B cell (primary cell): Measurements from ENCODE around the gene COL16A1. TPM values are rescaled to one million over a fixed set of nuclear protein-coding genes. Genes with fewer than 3 reads are reported as not detected.
A peak's percentile ranks its signal among the peaks of the same experiment; 100 is the strongest.
"Not testable (repeated sequence)": the region's sequence is repeated elsewhere in the genome, so short reads cannot be mapped to it uniquely, and the experiment has no call there.

Source experiments
- ATAC-seq: fragments of 200-7000 bp; cut with Tn5 transposase; one replicate; pipeline ENCODE4 v1.10.0; 2021; ENCODE audit warnings: low read depth, mild to moderate bottlenecking, moderate number of reproducible peaks, moderate library complexity
- CTCF ChIA-PET: fragments of 350-600 bp; sonication (Branson Sonifier 250); formaldehyde crosslinking; loops from one replicate; lab custom pipeline; 2021; ENCODE audit warnings: antibody characterized with exemption, inconsistent platforms; lab: Charles Lee
- POLR2A ChIA-PET: fragments of 350-600 bp; sonication (Branson Sonifier 250); formaldehyde crosslinking; loops from one replicate; lab custom pipeline; 2021; ENCODE audit warnings: antibody characterized with exemption; lab: Charles Lee
- DNase-seq: peaks from one replicate; pipeline ENCODE4 v3.0.0; 2013
- H2AFZ ChIP-seq: 2 replicates; pipeline ENCODE4 v1.6.1; 2012; ENCODE audit warnings: mild to moderate bottlenecking, low read depth, low read length; ENCODE audit not compliant: insufficient read depth, poor library complexity, severe bottlenecking
- H3K27ac ChIP-seq, 2 donors: 1 replicate in 1 of 2; 2 replicates in 1 of 2; pipeline ENCODE4 v1.5.1; 2012 to 2013; ENCODE audit warnings: low read length in 2 of 2, mild to moderate bottlenecking in 2 of 2, moderate library complexity in 1 of 2
- H3K27me3 ChIP-seq, 4 experiments: fragments of 200-600 bp in 1 of 4; sonication (generic) in 1 of 4; replicated peaks in 1 of 4; 1 replicate in 2 of 4; 2 replicates in 2 of 4; pipeline versions ENCODE4 v1.6.1 to v1.7.0; 2013 to 2016; ENCODE audit warnings: low read length in 3 of 4, mild to moderate bottlenecking in 2 of 4, mixed read lengths in 1 of 4, moderate library complexity in 1 of 4; ENCODE audit not compliant: insufficient read depth in 4 of 4, control insufficient read depth in 3 of 4; ENCODE audit errors: control extremely low read depth in 1 of 4
- H3K36me3 ChIP-seq, 2 experiments: replicated peaks in 1 of 2; 1 replicate in 1 of 2; 2 replicates in 1 of 2; pipeline versions ENCODE4 v1.6.1 to v1.7.1; 2013; ENCODE audit warnings: low read length in 1 of 2; ENCODE audit not compliant: insufficient read depth in 2 of 2, control insufficient read depth in 1 of 2; ENCODE audit errors: control extremely low read depth in 1 of 2, extremely low read depth in 1 of 2
- H3K4me1 ChIP-seq, 2 donors: fragments of 200-600 bp in 1 of 2; sonication (generic) in 1 of 2; 1 replicate in 1 of 2; 2 replicates in 1 of 2; pipeline versions ENCODE4 v1.5.1 to v1.6.1; 2013 to 2017; ENCODE audit warnings: low read length in 2 of 2; ENCODE audit not compliant: control insufficient read depth in 2 of 2, insufficient read depth in 2 of 2
- H3K4me2 ChIP-seq: replicated peaks from 2 replicates; pipeline ENCODE3; 2012; ENCODE audit warnings: mild to moderate bottlenecking, low read depth, low read length; ENCODE audit not compliant: poor library complexity, severe bottlenecking
- H3K4me3 ChIP-seq, 5 experiments: fragments of 200-600 bp in 1 of 5; sonication (generic) in 1 of 5; 1 replicate in 3 of 5; 2 replicates in 2 of 5; pipeline versions ENCODE4 v1.5.1 to v1.7.0; 2011 to 2016; ENCODE audit warnings: low read length in 4 of 5, mild to moderate bottlenecking in 4 of 5, low read depth in 2 of 5, control low read depth in 1 of 5, moderate library complexity in 1 of 5; ENCODE audit not compliant: insufficient read depth in 1 of 5; ENCODE audit errors: control extremely low read depth in 1 of 5, extremely low read depth in 1 of 5
- H3K79me2 ChIP-seq: fragments of 200-600 bp; sonication (generic); one replicate; pipeline ENCODE4 v1.6.0; 2016; ENCODE audit warnings: low read length; ENCODE audit not compliant: control insufficient read depth, insufficient read depth
- H3K9ac ChIP-seq: fragments of 200-600 bp; sonication (generic); 2 replicates; pipeline ENCODE4 v1.6.1; 2017; ENCODE audit warnings: mild to moderate bottlenecking, low read length, moderate library complexity
- H3K9me3 ChIP-seq, 3 donors: one replicate each; pipeline versions ENCODE4 v1.6.1 to v1.7.1; 2013; ENCODE audit warnings: low read length in 2 of 3; ENCODE audit not compliant: control insufficient read depth in 2 of 3, insufficient read depth in 1 of 3; ENCODE audit errors: control extremely low read depth in 1 of 3
- H4K20me1 ChIP-seq: 2 replicates; pipeline ENCODE4 v1.6.0; 2012; ENCODE audit warnings: mild to moderate bottlenecking, low read length; ENCODE audit not compliant: insufficient read depth, control insufficient read depth, poor library complexity, severe bottlenecking
- H3K27ac Mint-ChIP-seq: one replicate; pipeline ENCODE4 v1.8.0; 2021; ENCODE audit warnings: mixed read lengths
- H3K27me3 Mint-ChIP-seq: one replicate; pipeline ENCODE4 v1.8.0; 2021; ENCODE audit warnings: mixed read lengths
- H3K4me1 Mint-ChIP-seq: one replicate; pipeline ENCODE4 v1.8.0; 2021; ENCODE audit warnings: mixed read lengths
- H3K4me3 Mint-ChIP-seq: one replicate; pipeline ENCODE4 v1.8.0; 2021; ENCODE audit warnings: mixed read lengths
- H3K9me3 Mint-ChIP-seq: one replicate; pipeline ENCODE4 v1.8.0; 2022; ENCODE audit warnings: mixed read lengths; ENCODE audit not compliant: insufficient read depth
- CTCF ChIP-seq: fragments of 200-600 bp; IDR thresholded peaks from one replicate; pipeline ENCODE4 v1.8.0; 2022; ENCODE audit warnings: antibody characterized with exemption, mild to moderate bottlenecking
- EZH2 ChIP-seq: IDR thresholded peaks from 2 replicates; pipeline ENCODE4 v1.6.1; 2012; ENCODE audit warnings: borderline replicate concordance, low read depth, mild to moderate bottlenecking, moderate library complexity, low read length; ENCODE audit not compliant: insufficient read depth, poor library complexity, severe bottlenecking
- WGBS: methylation state at CpG from one replicate; pipeline ENCODE4 v1.1.5; 2013; ENCODE audit warnings: missing lambda C conversion rate; ENCODE audit not compliant: insufficient coverage; 5-methylcytosine and 5-hydroxymethylcytosine counted together
- intact Hi-C: fragments of 100-400 bp; cut with micrococcal nuclease; formaldehyde crosslinking; loops from one replicate; pipeline ENCODE4 v1.10.0; 2022
- polyA plus RNA-seq: library from polyadenylated mRNA; depleted of rRNA; stranded (reverse); fragments of >200 nt; gene quantifications from 2 replicates; pipeline ENCODE4 v1.2.3, GENCODE V29; 2012
- total RNA-seq, 2 donors: library from RNA; stranded (reverse); fragments of 120-200 nt in 1 of 2; gene quantifications; 1 replicate in 1 of 2; 2 replicates in 1 of 2; pipeline versions ENCODE4 v1.2.3 to v1.2.4, GENCODE V29; 2013 to 2022

Gene COL16A1
- total and polyA plus RNA-seq, 2 donors (not counting 1 experiment from before 2014, with no cell fraction given), result 0.07 TPM; not detected in 1

GRCh38 chr1:31707711-31708110 lies 3.9 kb upstream of the COL16A1 start:
- intact Hi-C loops, result no loop called here
- no peaks in the 10 kb centered on the region for H3K79me2 ChIP-seq
- no peak overlapping the region for H3K4me3 ChIP-seq
- peaks cover 0 to 5% (median 0%) of the 10 kb centered on the region in 3 donors for H3K9me3 ChIP-seq
- H3K27me3 ChIP-seq, result peaks cover 0 to 51% (median 20%) of the 10 kb centered on the region in 4 experiments
- peaks cover 40% of the 10 kb centered on the region for H3K4me1 Mint-ChIP-seq
- H2AFZ ChIP-seq, result no peak overlapping the region
- ATAC-seq (no peak), DNase-seq (no peak)
- H3K27me3 Mint-ChIP-seq, result peaks cover 52% of the 10 kb centered on the region
- no peaks in the 10 kb centered on the region for H3K36me3 ChIP-seq
- ChIA-PET CTCF (interaction anchor here (1.1 to 1.5 kb wide), 2 partner anchors 8 to 44 kb away, joined by 4 to 6 read pairs; no protein-coding TSS in a partner anchor), POLR2A (no interaction called here)
- H3K9ac ChIP-seq, result no peak overlapping the region
- WGBS, result 4% methylated on average over 4 of the region's 5 CpGs
- H3K27ac Mint-ChIP-seq, result no peak overlapping the region
- peak overlapping the region; percentile 30 for H3K4me2 ChIP-seq
- peak overlapping the region; percentile 14 for H3K4me3 Mint-ChIP-seq
- H3K27ac ChIP-seq, result no peak overlapping the region
- H4K20me1 ChIP-seq, result no peaks in the 10 kb centered on the region
- peaks cover 17 to 33% of the 10 kb centered on the region in 2 donors for H3K4me1 ChIP-seq
- H3K9me3 Mint-ChIP-seq, result no peaks in the 10 kb centered on the region
- TF ChIP-seq CTCF, result no peak
- no peak for TF ChIP-seq EZH2

GRCh38 chr1:31707059-31707600 lies 3.3 kb upstream of the COL16A1 start:
- H3K9me3 ChIP-seq, H4K20me1 ChIP-seq, H3K4me3 Mint-ChIP-seq, H3K79me2 ChIP-seq, POLR2A ChIA-PET, H2AFZ ChIP-seq, intact Hi-C loops, ATAC-seq, H3K27ac Mint-ChIP-seq, H3K27ac ChIP-seq, H3K9ac ChIP-seq, H3K9me3 Mint-ChIP-seq, H3K4me3 ChIP-seq, DNase-seq, H3K36me3 ChIP-seq: not testable (repeated sequence)
- WGBS, result 75% methylated on average over 4 of the region's 4 CpGs
- CTCF ChIA-PET, result interaction anchor here (1.1 to 1.5 kb wide), 2 partner anchors 9 to 44 kb away, joined by 4 to 6 read pairs; no protein-coding TSS in a partner anchor
- peak overlapping the region; percentile 27 for H3K4me2 ChIP-seq
- peaks cover 17 to 33% of the 10 kb centered on the region in 2 donors for H3K4me1 ChIP-seq
- peaks cover 40% of the 10 kb centered on the region for H3K4me1 Mint-ChIP-seq
- H3K27me3 ChIP-seq, result peaks cover 0 to 50% (median 20%) of the 10 kb centered on the region in 4 experiments
- peaks cover 47% of the 10 kb centered on the region for H3K27me3 Mint-ChIP-seq
